NK-92 (cell line): Measurements from ENCODE around the gene MTFMT.
"Not testable (repeated sequence)": the region's sequence is repeated elsewhere in the genome, so short reads cannot be mapped to it uniquely, and the experiment has no call there.

Experiments
- DNase-seq: peaks from one replicate; lab custom pipeline; 2025; ENCODE audit not compliant: unreplicated experiment; lab: John Stamatoyannopoulos, UW

The MTFMT gene

DNA sequence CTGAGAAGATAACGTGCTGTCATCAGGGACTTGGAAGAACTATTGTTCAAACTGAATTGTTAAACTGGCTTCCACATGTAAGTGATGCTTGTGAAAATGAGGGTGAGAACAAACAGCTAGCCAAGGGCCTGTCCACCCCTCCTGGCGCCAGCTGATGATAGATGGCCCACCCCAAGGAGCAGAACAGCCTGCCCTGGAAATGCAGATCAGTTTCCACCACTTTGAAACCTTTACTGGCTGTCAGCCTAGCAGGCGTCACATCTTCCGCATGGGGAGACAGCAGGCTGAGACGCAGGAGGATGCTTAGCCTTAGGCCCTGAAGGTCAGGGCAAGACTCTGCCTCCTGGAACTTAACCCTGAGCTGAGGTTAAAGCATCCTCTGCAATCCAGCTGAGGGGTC, 9.4 kb upstream of the MTFMT start:
- no peak for DNase-seq

DNA sequence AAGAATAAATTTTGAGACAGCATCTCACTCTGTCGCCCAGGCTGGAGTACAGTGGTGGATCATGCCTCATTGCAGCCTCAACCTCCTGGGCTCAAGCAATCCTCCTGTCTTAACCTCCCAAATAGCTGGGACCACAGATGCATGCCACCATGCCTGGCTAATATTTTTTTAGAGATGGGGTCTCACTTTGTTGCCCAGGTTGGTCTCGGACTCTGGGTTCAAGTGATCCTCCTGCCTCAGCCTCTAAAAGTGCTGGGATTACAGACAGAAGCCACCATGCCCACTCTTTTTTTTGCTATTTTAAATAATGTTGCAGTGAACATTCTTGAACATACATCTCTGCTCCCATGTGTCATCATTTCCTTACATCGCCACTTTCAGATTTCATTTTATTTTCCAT, 9.0 kb upstream of the MTFMT start:
- no peak for DNase-seq

DNA sequence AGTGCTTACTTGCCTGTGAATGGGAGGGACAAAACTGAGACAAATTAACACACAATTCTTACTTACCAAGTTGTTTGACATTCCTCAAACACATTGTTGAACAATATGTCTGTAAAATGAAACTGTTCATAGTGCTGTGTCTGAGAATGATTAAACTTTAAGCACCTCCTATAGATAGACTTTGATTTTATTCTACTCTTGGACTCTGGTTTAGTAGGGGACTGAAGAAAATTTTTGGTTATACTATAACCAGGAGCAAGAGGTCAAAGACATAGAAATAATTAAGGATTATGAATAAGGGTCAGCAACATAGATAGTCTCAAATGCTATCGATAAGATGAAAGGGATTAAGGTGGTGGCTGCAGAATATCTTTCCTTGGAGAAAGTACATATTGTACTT, 7.9 kb upstream of the MTFMT start:
- no peak for DNase-seq

DNA sequence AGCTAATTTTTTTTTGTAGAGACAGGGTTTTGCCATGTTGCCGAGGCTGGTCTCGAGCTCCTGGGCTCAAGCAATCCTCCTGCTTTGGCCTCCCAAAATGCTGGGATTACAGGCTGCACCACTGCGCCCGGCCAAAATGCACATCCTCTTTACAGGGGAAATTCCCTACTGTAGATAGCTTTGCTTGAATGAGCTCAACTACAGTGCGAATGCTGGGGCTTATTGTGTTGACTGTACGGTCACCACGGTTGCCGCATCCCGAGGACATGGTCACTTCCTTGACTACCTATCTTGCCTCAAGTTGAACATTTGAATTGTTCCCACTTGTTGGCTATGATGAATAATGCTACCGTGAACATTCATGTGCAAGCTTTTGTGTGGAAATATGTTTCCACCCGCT, 5.3 kb upstream of the MTFMT start:
- DNase-seq, result no peak

DNA sequence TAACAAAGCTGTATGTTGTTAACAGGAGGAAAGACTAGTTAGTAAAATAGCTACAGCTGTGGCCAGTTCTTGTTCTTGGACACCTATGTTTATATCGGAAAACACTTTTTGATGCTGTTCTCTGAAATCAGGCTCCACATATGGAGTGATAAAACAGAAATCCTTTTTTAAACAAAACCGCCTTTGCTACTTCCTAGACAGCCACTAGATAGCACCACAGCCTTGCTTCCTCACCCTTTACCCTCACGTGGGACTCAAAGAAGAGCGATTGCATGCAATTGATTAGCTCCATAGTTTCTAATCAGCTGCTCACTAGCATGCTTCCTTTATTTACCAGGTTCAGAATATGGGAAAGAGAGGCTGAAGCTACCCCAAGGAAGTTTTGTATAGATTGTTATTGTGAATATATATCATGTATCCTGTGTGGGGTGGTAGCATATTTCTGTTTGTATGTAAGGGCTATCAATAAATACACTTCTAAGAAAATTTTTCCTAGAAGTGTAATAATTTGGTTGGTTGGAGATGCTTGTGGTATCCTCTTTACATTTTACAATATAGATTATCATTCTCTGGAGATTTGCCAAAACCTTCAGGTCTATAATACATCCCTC, 4.3 kb upstream of the MTFMT start:
- DNase-seq, result no peak

DNA sequence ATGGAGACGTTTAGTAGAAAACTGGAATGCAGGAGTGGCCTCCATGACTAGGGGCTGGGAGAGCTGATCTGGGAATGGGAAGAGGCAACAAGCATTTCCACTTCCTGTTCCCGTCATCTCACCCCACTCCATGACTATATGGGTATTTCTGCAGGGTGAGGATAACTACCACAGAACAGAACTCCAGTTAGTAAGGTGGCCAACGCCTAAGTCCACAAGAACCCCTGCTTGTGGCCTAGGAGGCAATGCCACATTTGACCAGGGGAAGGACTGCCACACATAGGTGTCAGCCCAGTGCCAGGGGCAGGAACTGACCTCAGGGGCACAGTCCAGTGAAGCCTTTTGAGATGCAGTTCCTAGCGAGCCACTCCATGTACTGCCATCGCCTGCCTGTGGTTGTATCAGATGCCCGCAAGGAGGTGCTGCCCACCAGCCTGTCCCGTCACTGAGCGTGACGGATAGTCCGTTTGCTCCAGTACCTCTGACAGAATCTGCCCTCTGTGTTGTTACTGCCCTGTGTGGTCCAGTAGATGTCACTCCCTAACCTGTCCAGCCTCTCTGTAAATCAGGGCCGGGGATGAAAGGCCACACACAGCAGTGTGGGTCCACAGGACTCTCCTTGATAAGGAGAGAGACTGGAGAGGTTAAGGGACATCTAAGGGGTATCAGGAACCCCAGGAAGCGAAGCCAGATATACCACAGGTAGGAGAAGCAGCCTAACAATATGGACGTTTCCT, 3.5 kb upstream of the MTFMT start:
- no peak for DNase-seq

DNA sequence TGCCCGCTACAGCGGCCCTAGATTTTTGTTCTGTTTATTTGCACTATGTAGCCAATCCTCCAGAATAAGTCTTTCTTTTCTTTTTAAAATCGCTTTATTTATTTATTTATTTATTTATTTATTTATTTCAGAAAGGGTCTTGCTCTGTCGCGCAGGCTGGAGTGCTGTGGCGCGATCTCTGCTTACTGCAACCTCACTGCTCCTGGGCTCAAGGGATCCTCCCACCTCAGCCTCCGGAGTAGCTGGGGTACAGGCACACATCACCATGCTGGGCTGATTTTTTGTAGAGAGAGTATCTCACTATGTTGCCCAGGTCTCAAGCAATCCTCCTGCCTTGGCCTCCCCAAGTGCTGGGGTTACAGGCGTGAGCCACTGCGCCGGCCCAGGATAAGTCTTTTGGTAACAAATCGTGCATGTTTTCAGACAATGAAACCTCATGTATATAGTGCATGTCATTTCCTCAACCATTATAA, 333 bp upstream of the MTFMT start:
- no peak for DNase-seq

DNA sequence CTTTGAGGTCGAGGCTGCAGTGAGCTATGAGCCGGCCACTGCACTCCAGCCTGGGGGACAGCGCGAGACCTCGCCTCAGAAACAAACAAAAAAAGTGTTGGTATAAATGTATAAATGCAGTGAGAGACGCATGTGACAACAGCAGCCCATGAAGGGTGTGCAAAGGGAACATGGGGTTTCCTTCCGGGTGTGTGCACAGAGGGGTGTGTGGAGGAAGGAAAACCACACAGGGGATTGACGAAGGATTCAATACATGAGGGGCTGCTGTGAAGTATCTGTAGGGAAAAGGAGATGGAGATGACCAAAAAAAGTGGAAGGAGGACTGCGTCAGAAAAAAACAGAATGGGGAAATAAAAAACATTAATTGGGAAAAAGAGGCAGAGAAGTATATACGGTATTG, 1.1 kb downstream of the MTFMT start:
- DNase-seq, result no peak

DNA sequence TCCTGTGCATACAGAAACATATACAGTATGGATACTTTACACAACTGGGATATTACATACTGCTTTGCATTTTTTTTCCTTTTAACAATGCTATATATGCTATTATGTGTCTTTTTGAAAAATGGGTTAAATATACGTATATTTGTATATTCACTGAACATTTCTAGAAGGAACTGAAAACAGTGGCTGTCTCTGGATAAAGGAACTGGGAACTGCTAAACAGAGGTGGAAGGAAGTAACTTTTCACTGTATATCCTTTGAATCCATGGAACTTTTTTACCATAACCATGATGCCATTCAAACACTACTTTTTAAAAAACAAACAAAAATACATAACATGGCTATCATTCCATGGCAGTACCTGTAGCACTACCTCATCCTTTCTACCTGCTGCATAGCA, 1.8 kb downstream of the MTFMT start:
- DNase-seq, result no peak

DNA sequence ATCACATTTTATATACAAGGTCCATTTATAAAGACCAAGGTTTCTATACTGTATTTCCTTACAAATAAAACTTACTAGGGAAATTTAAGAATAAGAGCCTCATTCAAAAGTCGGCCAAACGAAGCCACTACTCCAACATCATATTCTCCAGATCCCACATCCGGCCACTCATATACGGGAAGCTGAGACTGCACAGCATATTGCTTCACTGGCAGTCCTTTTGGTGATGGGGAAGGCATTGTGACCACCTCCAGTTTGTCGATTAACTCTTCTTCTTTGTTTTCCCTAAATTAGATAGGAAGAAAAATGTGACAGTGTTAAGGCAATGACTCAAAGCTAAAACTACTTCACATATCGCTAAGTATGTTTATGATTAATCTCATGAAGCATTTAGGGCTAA, 2.7 kb downstream of the MTFMT start:
- DNase-seq, result no peak

DNA sequence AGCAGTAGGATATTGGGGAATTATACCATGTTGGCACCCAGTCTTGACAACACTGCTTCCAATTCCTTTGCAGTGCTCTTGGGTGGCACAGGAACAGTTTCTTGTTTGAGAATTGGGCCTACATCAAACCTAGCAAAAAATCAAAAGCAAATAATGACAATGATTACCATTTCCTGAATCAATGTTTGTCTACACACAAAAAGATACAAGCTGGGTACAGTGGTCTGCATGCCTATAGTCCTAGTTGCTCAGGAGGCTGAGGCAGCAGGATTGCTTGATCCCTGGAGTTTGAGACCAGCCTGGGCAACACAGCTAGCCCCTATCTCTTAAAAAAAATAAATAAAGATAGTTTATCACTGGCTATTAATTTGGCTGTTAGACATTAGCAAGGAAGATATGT, 8.0 kb downstream of the MTFMT start:
- no peak for DNase-seq

DNA sequence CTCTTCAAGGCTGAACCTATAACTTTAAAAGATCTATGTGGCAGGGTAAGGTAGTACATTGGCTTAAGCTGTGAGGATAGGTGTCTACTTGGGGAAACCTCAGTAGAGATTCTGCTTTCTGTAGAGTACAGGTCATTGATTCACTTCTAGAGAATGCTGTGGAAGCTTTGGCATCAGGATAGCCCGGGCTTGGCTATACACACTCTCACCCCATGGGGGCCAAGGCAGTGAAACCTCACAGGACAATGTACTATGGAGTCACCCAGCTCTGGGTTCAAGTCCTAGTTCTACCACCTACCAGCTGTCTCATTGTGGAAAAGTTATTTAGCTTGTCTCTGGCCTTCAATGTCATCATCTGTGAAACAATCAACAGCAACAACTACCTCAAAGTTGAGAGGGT, 9.0 kb downstream of the MTFMT start:
- DNase-seq, result no peak

DNA sequence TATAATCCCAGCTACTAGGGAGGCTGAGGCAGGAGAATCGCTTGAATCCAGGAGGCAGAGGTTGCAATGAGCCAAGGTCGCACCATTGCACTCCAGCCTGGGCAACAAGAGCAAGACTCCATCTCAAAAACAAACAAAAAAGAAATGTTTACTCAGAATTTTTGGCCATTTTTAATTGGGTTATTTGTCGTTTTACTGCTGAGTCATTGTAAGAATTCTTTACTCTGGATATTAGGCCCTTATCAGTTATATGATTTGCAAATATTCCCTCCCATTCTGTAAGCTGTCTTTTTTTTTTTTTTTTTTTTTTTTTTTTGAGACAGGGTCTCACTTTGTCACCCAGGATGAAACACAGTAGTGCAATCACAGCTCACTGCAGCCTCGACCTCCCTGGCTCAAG, 18.2 kb downstream of the MTFMT start:
- DNase-seq, result not testable (repeated sequence)

DNA sequence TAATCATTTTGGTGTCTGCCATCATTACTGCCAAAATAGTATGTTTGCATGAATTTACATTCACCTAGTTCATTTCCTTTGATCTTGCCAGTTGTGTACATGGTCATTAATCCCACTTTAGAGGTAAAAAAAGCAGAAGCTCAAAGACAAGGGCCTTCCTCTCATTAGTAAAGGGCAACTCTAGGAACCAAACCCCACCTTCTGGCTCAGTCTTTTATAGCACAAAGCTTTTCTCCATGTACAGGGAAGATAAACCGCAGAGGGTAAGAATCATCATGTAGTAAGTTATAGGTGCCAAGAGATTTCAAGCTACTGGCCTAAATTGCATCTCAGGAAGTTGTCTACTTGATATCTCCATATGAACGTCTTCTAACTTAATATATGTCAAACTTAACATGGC, 20.5 kb downstream of the MTFMT start:
- DNase-seq, result no peak

DNA sequence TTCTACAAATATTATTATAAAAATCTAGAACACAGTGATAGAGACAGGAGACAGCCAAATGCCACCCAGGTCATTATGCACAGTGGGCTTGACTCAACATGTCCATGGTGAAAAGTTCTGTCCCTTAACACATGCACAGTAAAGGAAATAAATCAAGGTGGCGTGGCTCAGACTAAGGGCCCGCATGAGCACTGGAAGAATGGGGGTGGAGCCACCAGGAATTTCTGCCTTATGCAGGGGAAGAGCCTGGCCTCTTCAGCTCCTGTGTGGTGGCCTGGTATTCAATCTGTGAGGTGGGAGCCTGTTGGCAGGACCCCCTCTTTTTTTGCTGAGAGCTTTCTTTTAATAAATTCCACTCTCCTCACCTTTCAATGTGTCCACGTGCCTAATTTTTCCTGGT, 22.6 kb downstream of the MTFMT start:
- no peak for DNase-seq

DNA sequence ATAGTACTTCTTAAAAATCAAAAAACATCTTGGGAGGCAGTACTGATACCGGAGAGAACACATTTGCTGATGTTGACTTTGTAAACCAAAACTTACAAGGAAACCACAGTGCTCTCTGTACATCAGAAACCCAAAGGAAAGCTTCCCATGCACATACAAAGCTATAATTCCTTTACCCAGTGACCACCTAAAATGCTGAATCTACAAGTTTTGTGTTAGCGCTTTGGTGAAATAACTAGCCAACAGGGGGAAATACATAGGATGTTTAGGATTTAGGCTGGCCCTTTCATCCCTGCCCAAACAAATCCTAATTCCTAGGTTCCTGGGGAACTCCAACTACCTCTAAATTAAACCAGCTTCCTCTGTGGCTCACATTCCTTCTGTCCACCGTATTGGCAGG, 24.4 kb downstream of the MTFMT start:
- no peak for DNase-seq

DNA sequence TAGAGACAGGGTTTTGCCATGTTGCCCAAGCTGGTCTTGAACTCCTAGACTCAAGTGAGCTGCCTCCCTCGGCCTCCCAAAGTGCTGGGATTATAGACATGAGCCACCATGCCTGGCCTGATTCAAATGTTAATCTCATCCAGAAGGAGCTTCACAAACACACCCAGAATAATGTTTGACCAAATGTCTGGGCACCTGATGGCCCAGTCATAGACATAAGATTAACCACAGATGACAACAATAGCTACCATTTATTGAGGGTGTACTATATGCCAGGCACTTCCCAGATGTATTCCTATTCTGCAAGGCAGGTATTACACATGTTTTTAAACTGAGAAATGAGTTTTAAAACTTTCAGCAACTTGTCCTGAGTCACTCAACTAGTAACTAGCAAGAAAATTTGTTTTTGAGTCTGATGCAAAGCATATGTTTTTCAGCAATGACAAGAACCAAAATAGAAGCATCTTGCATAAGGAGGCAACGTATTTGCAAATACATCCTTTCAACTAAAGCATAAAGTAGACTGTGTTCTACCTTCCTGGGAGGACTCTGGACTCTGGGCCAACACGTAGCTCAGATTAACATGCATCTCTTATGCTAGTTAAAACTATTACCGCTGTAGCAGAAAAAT, 31.6 kb downstream of the MTFMT start:
- DNase-seq, result no peak

DNA sequence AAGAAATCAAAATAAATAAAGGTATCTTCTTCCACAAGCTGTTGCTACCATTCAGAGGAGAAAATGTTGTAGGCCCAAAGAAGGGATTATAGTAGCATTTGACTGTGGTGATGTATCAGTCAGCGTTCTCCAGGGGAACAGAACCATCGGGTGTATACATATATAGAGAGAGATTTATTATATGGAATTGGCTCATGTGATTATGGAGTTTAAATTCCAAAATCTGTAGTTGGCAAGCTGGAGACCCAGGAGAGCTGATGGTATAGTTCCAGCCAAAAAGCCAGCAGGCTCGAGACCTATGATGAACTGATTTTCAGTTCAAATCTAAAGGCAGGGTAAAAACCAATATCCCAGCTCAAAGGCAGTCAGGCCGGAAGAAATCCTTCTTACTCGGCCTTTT, 32.4 kb downstream of the MTFMT start:
- no peak for DNase-seq

DNA sequence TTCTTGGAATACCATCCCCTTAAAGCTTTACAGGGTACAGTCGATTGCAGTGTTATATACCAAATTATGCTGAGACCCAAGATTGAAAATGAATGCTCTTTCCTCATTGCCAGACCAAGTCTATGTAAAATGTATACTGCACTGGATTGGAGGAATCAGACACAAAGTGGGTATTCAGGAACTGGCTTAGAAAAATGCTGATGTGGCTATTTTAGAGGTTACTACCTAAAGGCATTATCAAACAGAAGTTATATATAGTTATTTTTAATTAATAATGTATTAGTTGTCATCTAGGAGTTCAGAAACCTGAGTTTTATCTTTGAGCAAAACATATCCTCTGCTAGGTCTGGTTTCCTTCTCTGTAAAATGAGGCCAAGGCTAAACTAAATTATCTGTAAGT, 36.1 kb downstream of the MTFMT start:
- no peak for DNase-seq

DNA sequence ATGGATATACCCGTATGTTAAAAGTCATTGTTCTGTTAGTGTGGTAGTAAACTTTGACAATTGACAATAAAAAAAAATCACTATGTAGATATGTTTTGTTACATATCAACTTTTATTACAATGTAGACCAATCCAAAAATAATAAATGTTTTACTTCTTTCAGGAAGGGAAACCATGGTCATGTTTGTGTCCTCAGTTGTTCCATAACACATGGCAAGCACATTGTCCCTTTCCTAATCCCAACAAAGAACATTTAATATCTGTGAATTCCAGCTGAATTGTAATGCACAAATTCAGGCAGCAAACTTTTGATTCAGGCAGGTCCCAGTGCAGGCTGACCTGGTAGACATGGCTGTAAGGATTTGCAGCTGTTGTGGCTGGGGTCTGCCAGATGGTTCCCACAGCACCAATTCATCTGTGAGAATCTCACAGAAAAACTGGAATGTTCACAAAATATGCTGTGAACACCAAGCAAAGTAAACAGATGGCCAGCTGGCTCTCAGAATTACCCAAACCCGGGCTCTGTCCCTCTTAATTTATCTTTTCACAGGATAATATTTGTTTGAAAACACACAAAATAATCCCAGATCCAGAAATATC, 37.8 kb downstream of the MTFMT start:
- DNase-seq, result no peak

DNA sequence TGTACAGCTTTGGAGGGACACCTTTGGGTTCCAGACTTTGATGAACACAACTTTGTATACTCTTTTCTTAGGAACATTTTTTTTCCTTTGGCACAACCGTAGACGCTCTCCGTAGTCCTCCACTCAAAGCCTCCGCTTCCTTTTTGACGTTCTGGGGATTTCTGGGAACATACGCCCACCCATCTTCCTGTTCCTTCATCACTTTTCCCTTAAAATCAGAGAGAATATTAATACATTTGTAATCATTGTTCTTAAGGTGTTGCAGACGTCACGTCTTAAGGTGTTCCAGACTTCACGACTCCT, 39.3 kb downstream of the MTFMT start:
- no peak for DNase-seq

DNA sequence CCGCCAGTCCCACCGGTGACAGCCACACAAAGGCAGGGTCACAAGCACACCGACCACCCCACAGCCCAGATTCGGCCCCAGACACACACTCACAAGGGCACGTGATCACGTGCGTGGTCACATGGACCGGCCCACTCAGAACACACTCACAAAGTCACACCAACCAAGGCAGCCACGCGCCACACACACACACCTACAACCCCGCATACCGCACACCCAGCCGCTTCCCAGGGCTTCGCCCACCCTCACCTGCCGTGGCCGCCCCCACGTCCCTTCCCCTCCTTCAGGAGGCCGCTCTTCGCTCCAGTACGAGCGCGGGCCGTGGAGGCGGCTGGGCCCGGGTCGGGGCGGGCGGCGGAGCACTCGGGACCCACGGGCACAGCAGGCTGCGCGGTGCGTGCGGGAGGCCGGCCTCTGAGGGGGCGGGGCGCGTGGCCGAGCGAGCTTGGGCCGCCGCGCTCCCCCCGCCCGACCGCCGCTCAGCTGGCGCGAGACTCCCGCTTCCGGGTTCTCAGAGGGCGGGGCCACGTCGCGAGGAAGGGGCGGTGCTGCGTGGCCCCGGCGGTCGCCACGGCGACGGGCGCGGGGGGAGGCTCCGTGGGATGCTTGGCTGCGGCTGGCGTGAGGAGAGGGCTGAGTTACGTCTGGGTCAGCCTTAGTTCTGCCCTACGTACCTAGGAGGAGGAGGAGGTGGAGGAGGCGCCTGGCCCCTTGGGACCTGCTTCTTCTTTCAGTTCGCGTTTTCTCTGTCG, 39.8 kb downstream of the MTFMT start, which contains the start of gene SPG21:
Gene SPG21 (minus strand): TSS at position 499 of the 752 bp plus-strand sequence. CDS start 6,345 bp downstream, outside the sequence.
- DNase-seq, result peak; percentile 18
